Measurements from ENCODE around the gene RCBTB1. TPM values are rescaled to one million over a fixed set of nuclear protein-coding genes. Genes with fewer than 3 reads are reported as not detected.
"Not testable (repeated sequence)": the region's sequence is repeated elsewhere in the genome, so short reads cannot be mapped to it uniquely, and the experiment has no call there.

The RCBTB1 gene
- total RNA-seq, 1 experiment from 2014 or later, result 6.3 TPM

DNA sequence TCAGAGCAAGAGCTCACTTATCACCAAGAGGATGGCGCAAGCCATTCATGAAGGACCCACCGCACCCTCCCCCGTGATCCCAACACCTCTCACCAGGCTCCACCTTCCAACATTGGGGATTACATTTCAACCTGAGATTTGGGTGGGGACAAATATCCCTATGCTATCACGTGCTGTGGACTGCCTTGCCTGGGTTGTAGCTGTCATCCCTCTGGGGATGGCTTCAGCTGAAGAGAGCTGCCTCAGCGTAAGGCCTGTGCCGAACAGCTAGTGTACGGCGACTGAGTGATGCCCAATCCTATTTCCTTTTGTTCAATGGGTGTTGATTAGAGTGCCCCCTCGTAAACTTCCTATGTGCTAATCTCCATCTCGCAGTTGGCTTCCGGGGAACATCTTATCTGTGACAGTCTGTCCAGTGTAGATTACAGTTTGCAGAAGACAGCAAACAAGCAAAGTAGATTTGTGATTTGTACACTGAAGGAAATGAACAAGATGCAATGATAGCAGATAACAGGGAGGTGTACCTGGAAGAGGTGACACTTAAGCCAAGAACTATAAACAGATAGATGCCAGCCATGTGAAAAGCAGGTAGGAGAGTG is 11.8 kb upstream of the RCBTB1 start:
- no peaks in the 10 kb centered on the region for H3K27me3 Mint-ChIP-seq (ENCODE audit: unreplicated experiment)
- BruUV-seq (replicated peaks), result no TSS peak

GRCh38 chr13:49596221-49596620 is 10.9 kb upstream of the RCBTB1 start:
- H3K4me1 Mint-ChIP-seq (ENCODE audit: low read depth, unreplicated experiment), result no peaks in the 10 kb centered on the region
- H3K4me3 Mint-ChIP-seq (ENCODE audit: low read depth, unreplicated experiment), result no peak overlapping the region
- no peaks in the 10 kb centered on the region for H3K27me3 Mint-ChIP-seq (ENCODE audit: unreplicated experiment)
- no peak overlapping the region for H3K27ac Mint-ChIP-seq (ENCODE audit: unreplicated experiment)
- TF ChIP-seq, protein P1, sequence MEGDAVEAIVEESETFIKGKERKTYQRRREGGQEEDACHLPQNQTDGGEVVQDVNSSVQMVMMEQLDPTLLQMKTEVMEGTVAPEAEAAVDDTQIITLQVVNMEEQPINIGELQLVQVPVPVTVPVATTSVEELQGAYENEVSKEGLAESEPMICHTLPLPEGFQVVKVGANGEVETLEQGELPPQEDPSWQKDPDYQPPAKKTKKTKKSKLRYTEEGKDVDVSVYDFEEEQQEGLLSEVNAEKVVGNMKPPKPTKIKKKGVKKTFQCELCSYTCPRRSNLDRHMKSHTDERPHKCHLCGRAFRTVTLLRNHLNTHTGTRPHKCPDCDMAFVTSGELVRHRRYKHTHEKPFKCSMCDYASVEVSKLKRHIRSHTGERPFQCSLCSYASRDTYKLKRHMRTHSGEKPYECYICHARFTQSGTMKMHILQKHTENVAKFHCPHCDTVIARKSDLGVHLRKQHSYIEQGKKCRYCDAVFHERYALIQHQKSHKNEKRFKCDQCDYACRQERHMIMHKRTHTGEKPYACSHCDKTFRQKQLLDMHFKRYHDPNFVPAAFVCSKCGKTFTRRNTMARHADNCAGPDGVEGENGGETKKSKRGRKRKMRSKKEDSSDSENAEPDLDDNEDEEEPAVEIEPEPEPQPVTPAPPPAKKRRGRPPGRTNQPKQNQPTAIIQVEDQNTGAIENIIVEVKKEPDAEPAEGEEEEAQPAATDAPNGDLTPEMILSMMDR (IDR thresholded peaks at IDR 0.05; ENCODE audit: unreplicated experiment), result no peak
- no peaks in the 10 kb centered on the region for H3K36me3 Mint-ChIP-seq (ENCODE audit: insufficient read depth, unreplicated experiment)
- no peak for DNase-seq
- CTCF ChIA-PET, result no interaction called here
- BruUV-seq (replicated peaks), result no TSS peak
- intact Hi-C loops (cut with micrococcal nuclease; ENCODE audit: unreplicated experiment), result no loop called here
- H3K9me3 Mint-ChIP-seq (ENCODE audit: low read depth, unreplicated experiment), result no peaks in the 10 kb centered on the region

More for the DNA sequence above, 11.8 kb upstream of the RCBTB1 start:
- CTCF ChIA-PET, result no interaction called here
- no peaks in the 10 kb centered on the region for H3K36me3 Mint-ChIP-seq (ENCODE audit: insufficient read depth, unreplicated experiment)
- DNase-seq, result no peak
- intact Hi-C loops (cut with micrococcal nuclease; ENCODE audit: unreplicated experiment), result no loop called here
- no peak overlapping the region for H3K4me3 Mint-ChIP-seq (ENCODE audit: low read depth, unreplicated experiment)
- TF ChIP-seq, protein P1 (IDR thresholded peaks at IDR 0.05; ENCODE audit: unreplicated experiment), result no peak
- H3K4me1 Mint-ChIP-seq (ENCODE audit: low read depth, unreplicated experiment), result no peaks in the 10 kb centered on the region
- no peak overlapping the region for H3K27ac Mint-ChIP-seq (ENCODE audit: unreplicated experiment)
- no peaks in the 10 kb centered on the region for H3K9me3 Mint-ChIP-seq (ENCODE audit: low read depth, unreplicated experiment)

- intact Hi-C loops (cut with micrococcal nuclease; ENCODE audit: unreplicated experiment), result no loop called here
- DNase-seq, result no peak
- Mint-ChIP-seq H3K27me3 (ENCODE audit: unreplicated experiment) (no peaks in the 10 kb centered on the region), H3K36me3 (ENCODE audit: insufficient read depth, unreplicated experiment) (no peaks in the 10 kb centered on the region), H3K27ac (ENCODE audit: unreplicated experiment) (no peak overlapping the region), H3K9me3 (ENCODE audit: low read depth, unreplicated experiment) (no peaks in the 10 kb centered on the region), H3K4me3 (ENCODE audit: low read depth, unreplicated experiment) (no peak overlapping the region), H3K4me1 (ENCODE audit: low read depth, unreplicated experiment) (no peaks in the 10 kb centered on the region)
- TF ChIP-seq, protein P1 (IDR thresholded peaks at IDR 0.05; ENCODE audit: unreplicated experiment), result no peak
- BruUV-seq (replicated peaks), result no TSS peak
- CTCF ChIA-PET, result no interaction called here
Measured at GRCh38 chr13:49594576-49594975, 9.2 kb upstream of the RCBTB1 start.

- H3K4me3 Mint-ChIP-seq (ENCODE audit: low read depth, unreplicated experiment); H3K9me3 Mint-ChIP-seq (ENCODE audit: low read depth, unreplicated experiment); H3K27ac Mint-ChIP-seq (ENCODE audit: unreplicated experiment); H3K27me3 Mint-ChIP-seq (ENCODE audit: unreplicated experiment); DNase-seq; intact Hi-C loops (cut with micrococcal nuclease; ENCODE audit: unreplicated experiment); H3K4me1 Mint-ChIP-seq (ENCODE audit: low read depth, unreplicated experiment); H3K36me3 Mint-ChIP-seq (ENCODE audit: insufficient read depth, unreplicated experiment); BruUV-seq (replicated peaks); CTCF ChIA-PET: not testable (repeated sequence)
Measured at GRCh38 chr13:49593876-49594275, 8.5 kb upstream of the RCBTB1 start.

DNA sequence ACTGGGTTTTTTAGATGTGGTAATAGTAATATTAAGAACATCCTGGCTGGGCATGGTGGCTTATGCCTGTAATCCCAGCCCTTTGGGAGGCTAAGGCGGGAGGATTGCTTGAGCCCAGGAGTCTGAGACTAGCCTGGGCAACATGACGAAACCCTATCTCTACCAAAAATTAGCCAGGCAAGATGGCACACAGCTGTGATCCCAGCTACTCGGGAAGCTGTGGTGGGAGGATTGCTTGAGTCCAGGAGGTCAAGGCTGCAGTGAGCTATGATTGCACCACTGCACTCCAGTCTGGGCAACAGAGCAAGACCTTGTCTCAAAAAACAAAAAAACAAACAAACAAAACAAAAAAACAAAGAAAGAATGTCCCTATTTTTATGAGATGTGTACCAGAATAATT is 5.4 kb upstream of the RCBTB1 start:
- CTCF ChIA-PET; H3K9me3 Mint-ChIP-seq (ENCODE audit: low read depth, unreplicated experiment); DNase-seq; H3K27me3 Mint-ChIP-seq (ENCODE audit: unreplicated experiment); H3K4me3 Mint-ChIP-seq (ENCODE audit: low read depth, unreplicated experiment); H3K36me3 Mint-ChIP-seq (ENCODE audit: insufficient read depth, unreplicated experiment); H3K27ac Mint-ChIP-seq (ENCODE audit: unreplicated experiment); BruUV-seq (replicated peaks); intact Hi-C loops (cut with micrococcal nuclease; ENCODE audit: unreplicated experiment): not testable (repeated sequence)
- H3K4me1 Mint-ChIP-seq (ENCODE audit: low read depth, unreplicated experiment), result peaks cover 16% of the 10 kb centered on the region

Measured in Calu3 (cell line).